ENCODE data around the gene FBXW9.

- TF ChIP-seq MAX (IDR thresholded peaks at IDR 0.05) (no peak), EGR1 (IDR thresholded peaks at IDR 0.05) (no peak), RAD21 (IDR thresholded peaks at IDR 0.05; ENCODE audit: low read depth) (no peak), TCF12 (IDR thresholded peaks at IDR 0.05; ENCODE audit: low read depth) (no peak), EP300 (IDR thresholded peaks at IDR 0.05; ENCODE audit: borderline replicate concordance) (no peak), TAF1 (IDR thresholded peaks at IDR 0.05; ENCODE audit: low read depth) (no peak)
Measured at GRCh38 chr19:12668346-12668745, 28.1 kb downstream of the FBXW9 start.
